BJ (cell line): ENCODE measurements around the gene TPD52L1. TPM values are rescaled to one million over a fixed set of nuclear protein-coding genes. Genes with fewer than 3 reads are reported as not detected.
"Not testable (repeated sequence)": the region's sequence is repeated elsewhere in the genome, so short reads cannot be mapped to it uniquely, and the experiment has no call there.

Experiments used
- CTCF ChIA-PET: fragments of 350-600 bp; formaldehyde crosslinking; extraction: SDS; loops from one replicate; lab custom pipeline; 2021; ENCODE audit warnings: antibody characterized with exemption, inconsistent platforms; lab: Yijun Ruan, JAX
- POLR2A ChIA-PET: fragments of 300-600 bp; sonication (Branson Sonifier 250); formaldehyde crosslinking; extraction: SDS; loops from one replicate; lab custom pipeline; 2021; ENCODE audit warnings: antibody characterized with exemption; lab: Charles Lee
- DNase-seq: peaks from one replicate; pipeline ENCODE4 v3.0.0-alpha.2; 2011; ENCODE audit warnings: low read depth
- H3K27me3 ChIP-seq: 2 replicates; pipeline ENCODE4 v1.6.0; 2011; ENCODE audit warnings: low read length; ENCODE audit not compliant: control insufficient read depth, insufficient read depth
- H3K36me3 ChIP-seq: 2 replicates; pipeline ENCODE4 v1.5.1; 2011; ENCODE audit warnings: low read length; ENCODE audit not compliant: control insufficient read depth, insufficient read depth
- H3K4me3 ChIP-seq: 2 replicates; pipeline ENCODE4 v1.5.1; 2011; ENCODE audit warnings: low read depth, mild to moderate bottlenecking, control low read depth, low read length
- polyA plus RNA-seq: library from polyadenylated mRNA; depleted of rRNA; stranded (reverse); fragments of >200 nt; gene quantifications from 2 replicates; pipeline ENCODE4 v1.2.3, GENCODE V29; 2011
- TF ChIP-seq, protein P1 (sequence below): IDR thresholded peaks from 2 replicates; pipeline ENCODE4 v1.5.1; 2011; ENCODE audit warnings: low read depth, mild to moderate bottlenecking, control low read depth, inconsistent platforms, low read length, moderate library complexity; ENCODE audit not compliant: insufficient read depth

TPD52L1 gene
- polyA plus RNA-seq, 1 experiment: 163 TPM

DNA sequence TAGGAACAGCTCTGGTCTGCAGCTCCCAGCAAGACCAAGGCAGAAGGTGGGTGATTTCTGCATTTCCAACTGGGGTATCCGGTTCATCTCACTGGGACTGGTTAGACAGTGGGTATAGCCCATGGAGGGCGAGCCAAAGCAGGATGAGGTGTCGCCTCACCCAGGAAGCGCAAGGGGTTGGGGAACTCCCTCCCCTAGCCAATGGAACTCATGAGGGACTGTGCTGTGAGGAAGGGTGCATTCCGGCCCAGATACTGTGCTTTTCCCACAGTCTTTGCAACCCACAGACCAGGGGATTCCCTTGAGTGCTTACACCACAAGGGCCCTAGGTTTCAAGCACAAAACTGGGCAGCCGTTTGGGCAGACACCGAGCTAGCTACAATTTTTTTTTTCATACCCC, 126.4 kb downstream of the TPD52L1 start:
- Histone ChIP-seq H3K4me3 (no peak overlapping the region), H3K27me3 (no peaks in the 10 kb centered on the region), H3K36me3 (no peaks in the 10 kb centered on the region; the same call in none of the 2 replicates)
- TF ChIP-seq, protein P1, sequence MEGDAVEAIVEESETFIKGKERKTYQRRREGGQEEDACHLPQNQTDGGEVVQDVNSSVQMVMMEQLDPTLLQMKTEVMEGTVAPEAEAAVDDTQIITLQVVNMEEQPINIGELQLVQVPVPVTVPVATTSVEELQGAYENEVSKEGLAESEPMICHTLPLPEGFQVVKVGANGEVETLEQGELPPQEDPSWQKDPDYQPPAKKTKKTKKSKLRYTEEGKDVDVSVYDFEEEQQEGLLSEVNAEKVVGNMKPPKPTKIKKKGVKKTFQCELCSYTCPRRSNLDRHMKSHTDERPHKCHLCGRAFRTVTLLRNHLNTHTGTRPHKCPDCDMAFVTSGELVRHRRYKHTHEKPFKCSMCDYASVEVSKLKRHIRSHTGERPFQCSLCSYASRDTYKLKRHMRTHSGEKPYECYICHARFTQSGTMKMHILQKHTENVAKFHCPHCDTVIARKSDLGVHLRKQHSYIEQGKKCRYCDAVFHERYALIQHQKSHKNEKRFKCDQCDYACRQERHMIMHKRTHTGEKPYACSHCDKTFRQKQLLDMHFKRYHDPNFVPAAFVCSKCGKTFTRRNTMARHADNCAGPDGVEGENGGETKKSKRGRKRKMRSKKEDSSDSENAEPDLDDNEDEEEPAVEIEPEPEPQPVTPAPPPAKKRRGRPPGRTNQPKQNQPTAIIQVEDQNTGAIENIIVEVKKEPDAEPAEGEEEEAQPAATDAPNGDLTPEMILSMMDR: no peak
- DNase-seq: no peak
- CTCF ChIA-PET: interaction anchor here (1.0 to 2.0 kb wide), 2 partner anchors 12 to 126 kb away, joined by 3 to 6 read pairs; partner anchors contain the start of gene TPD52L1
- POLR2A ChIA-PET: no interaction called here

DNA sequence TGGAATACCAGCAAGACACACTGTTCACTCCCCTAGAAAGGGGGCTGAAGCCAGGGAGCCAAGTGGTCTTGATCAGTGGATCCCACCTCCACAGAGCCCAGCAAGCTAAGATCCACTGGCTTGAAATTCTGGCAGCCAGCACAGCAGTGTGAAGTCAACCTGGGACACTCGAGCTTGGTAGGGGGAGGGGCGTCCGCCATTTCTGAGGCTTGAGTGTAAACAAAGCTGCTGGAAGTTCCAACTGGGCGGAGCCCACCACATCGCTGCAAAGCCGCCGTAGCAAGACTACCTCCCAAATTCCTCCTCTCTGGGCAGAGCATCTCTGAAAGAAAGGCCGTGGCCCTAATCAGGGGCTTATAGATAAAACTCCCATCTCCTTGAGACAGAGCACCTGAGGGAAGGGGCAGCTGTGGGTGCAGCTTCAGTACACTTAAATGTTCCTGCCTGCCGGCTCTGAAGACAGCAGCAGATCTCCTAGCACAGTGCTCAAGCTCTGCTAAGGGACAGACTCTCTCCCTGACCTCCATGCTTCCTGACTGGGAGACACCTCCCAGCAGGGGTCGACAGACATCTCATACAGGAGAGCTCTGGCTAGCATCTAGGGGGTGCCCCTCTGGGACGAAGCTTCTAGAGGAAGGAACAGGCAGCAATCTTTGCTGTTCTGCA, 126.9 kb downstream of the TPD52L1 start:
- DNase-seq, POLR2A ChIA-PET, CTCF ChIA-PET, H3K27me3 ChIP-seq, H3K36me3 ChIP-seq, H3K4me3 ChIP-seq: not testable (repeated sequence)

- DNase-seq, CTCF ChIA-PET, H3K36me3 ChIP-seq, H3K27me3 ChIP-seq, POLR2A ChIA-PET, H3K4me3 ChIP-seq: not testable (repeated sequence)
These were observed 128.9 kb downstream of the TPD52L1 start for GRCh38 chr6:125282470-125282869.

DNA sequence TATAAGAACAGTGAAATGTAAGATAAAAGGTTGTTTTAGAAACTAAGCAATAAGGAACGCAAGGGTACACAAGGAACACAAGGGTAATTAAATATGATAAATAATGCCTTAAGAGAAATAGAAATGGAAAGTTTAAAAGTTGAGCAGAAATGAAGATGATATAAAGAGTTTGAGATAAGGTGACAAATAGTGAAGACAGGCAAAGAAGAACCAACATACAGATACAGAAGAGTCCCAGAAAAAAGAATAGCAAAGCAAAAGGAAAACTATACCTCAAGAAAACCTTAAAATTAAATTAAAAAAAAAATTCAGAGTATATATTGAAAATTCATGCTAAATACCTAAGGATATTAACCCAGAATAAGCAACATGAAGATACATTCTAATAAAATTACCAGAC, 131.8 kb downstream of the TPD52L1 start:
- H3K36me3 ChIP-seq: no peaks in the 10 kb centered on the region; the same call in none of the 2 replicates
- no peak for DNase-seq
- ChIA-PET POLR2A (no interaction called here), CTCF (no interaction called here)
- TF ChIP-seq, protein P1: no peak
- H3K4me3 ChIP-seq: no peak overlapping the region
- H3K27me3 ChIP-seq: no peaks in the 10 kb centered on the region

DNA sequence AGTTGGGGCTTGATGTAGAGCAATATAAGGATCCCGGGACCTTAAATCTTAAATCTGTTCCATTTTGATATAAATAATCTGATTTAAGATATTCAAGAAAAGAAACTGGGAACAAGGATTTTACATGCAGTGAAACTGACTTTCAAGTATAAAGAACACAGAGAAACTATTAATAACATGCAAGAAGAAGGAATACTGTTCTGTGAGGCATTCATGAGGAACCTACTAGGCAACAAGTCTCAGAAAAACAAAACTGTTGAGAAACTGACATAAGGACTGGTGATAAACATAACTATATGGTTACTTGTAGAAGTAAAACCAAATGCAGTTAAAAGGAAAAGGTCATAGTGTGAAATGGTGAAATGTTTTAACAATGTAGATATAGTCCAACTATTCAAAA, 132.4 kb downstream of the TPD52L1 start:
- ChIA-PET CTCF (no interaction called here), POLR2A (no interaction called here)
- DNase-seq: no peak
- Histone ChIP-seq H3K36me3 (no peaks in the 10 kb centered on the region; the same call in none of the 2 replicates), H3K4me3 (no peak overlapping the region), H3K27me3 (no peaks in the 10 kb centered on the region)
- TF ChIP-seq, protein P1: no peak

DNA sequence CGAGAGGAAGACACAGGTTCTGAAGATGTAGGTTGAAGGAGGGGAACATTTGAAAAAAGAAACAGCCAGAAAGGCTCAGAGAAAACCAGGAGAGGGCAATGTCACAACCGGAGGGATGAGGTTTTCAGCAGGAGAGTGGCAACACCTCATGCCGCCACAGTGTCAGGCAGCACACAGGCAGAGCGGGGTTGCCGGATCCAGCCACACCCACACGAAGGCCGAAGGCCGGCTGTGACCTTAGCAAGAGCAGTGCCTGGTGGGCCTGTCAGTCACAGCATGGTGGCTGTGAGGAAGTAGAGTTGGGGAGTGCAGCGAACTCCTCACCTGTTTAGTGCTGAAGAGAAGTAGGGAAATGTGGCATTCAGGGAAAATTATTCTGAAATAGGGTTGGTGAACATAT, 134.1 kb downstream of the TPD52L1 start:
- TF ChIP-seq, protein P1: no peak
- POLR2A ChIA-PET: no interaction called here
- Histone ChIP-seq H3K4me3 (no peak overlapping the region), H3K36me3 (peaks cover 2% of the 10 kb centered on the region), H3K27me3 (no peaks in the 10 kb centered on the region)
- no peak for DNase-seq
- CTCF ChIA-PET: no interaction called here
